Measurements from ENCODE around the gene NAALADL2.

The NAALADL2 gene

DNA sequence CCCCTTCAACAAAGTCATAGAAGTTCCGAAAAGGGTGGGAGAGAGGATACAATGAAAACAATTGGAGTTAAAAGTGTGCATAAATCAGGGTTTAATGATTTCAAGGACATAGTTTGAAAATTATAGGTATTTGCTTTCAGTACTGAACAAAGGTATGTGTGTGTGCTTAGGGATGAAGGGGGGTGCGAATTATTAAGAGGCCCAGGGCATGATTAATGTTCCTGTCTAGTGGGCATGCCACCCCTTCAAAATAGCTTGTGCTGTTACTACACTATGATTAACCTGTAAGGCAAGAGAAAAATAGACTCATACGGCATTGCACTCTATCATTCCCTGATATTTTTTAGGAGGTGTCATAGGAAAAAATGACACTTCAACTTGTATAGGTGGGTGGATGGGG is 731.6 kb downstream of the NAALADL2 start:
- Histone ChIP-seq H3K79me2 (ENCODE audit: insufficient read depth, low read length) (no peaks in the 10 kb centered on the region), H3K4me2 (ENCODE audit: low read depth, low read length, poor library complexity, severe bottlenecking) (no peak overlapping the region), H3K36me3 (ENCODE audit: low read length) (no peaks in the 10 kb centered on the region), H2AFZ (ENCODE audit: low read depth, low read length, severe bottlenecking) (no peak overlapping the region), H3F3A (ENCODE audit: insufficient read depth) (no peaks in the 10 kb centered on the region), H3K4me3 (ENCODE audit: insufficient read depth, low read length, poor library complexity, severe bottlenecking) (no peak overlapping the region), H3K27ac (ENCODE audit: low read depth, low read length) (no peak overlapping the region), H4K20me1 (ENCODE audit: low read depth, low read length) (no peaks in the 10 kb centered on the region), H3K9me2 (replicated peaks; ENCODE audit: insufficient read depth, low read length) (no peaks in the 10 kb centered on the region), H3K27me3 (ENCODE audit: low read length) (no peaks in the 10 kb centered on the region), H3K9me3 (ENCODE audit: insufficient read depth, low read length) (no peaks in the 10 kb centered on the region), H3K9ac (ENCODE audit: low read length) (no peak overlapping the region)
- TF ChIP-seq, protein P1, sequence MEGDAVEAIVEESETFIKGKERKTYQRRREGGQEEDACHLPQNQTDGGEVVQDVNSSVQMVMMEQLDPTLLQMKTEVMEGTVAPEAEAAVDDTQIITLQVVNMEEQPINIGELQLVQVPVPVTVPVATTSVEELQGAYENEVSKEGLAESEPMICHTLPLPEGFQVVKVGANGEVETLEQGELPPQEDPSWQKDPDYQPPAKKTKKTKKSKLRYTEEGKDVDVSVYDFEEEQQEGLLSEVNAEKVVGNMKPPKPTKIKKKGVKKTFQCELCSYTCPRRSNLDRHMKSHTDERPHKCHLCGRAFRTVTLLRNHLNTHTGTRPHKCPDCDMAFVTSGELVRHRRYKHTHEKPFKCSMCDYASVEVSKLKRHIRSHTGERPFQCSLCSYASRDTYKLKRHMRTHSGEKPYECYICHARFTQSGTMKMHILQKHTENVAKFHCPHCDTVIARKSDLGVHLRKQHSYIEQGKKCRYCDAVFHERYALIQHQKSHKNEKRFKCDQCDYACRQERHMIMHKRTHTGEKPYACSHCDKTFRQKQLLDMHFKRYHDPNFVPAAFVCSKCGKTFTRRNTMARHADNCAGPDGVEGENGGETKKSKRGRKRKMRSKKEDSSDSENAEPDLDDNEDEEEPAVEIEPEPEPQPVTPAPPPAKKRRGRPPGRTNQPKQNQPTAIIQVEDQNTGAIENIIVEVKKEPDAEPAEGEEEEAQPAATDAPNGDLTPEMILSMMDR (IDR thresholded peaks at IDR 0.05; ENCODE audit: insufficient read depth, low read length, poor library complexity, severe bottlenecking) = no peak
- no peak for TF ChIP-seq EZH2phosphoT487 (conservative IDR thresholded peaks at IDR 0.05; ENCODE audit: low read length)

DNA sequence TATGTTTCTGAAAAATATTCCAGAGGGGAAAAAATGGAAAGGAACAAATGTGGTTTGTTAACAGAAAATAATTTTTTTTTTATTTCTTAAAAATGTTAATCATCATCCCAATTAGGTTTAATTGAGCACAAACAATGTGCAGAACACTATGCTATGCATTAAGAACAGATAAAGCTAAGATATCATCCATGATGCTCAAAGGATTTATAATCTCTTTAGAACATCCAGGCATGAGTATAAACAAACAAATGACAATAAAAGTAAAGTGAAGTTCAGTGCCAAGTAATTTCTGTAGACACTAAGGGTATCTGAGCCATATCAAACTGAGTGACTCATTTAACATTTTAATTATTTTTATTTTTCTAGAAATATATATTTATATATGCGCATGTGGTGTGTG is 732.2 kb downstream of the NAALADL2 start:
- H3K27ac ChIP-seq (ENCODE audit: low read depth, low read length) = no peak overlapping the region
- no peaks in the 10 kb centered on the region for H3K79me2 ChIP-seq (ENCODE audit: insufficient read depth, low read length)
- H4K20me1 ChIP-seq (ENCODE audit: low read depth, low read length) = no peaks in the 10 kb centered on the region
- no peaks in the 10 kb centered on the region for H3K36me3 ChIP-seq (ENCODE audit: low read length)
- no peak overlapping the region for H3K4me3 ChIP-seq (ENCODE audit: insufficient read depth, low read length, poor library complexity, severe bottlenecking)
- H3K9ac ChIP-seq (ENCODE audit: low read length) = no peak overlapping the region
- no peaks in the 10 kb centered on the region for H3F3A ChIP-seq (ENCODE audit: insufficient read depth)
- no peaks in the 10 kb centered on the region for H3K27me3 ChIP-seq (ENCODE audit: low read length)
- H3K4me2 ChIP-seq (ENCODE audit: low read depth, low read length, poor library complexity, severe bottlenecking) = no peak overlapping the region
- H3K9me2 ChIP-seq (replicated peaks; ENCODE audit: insufficient read depth, low read length) = no peaks in the 10 kb centered on the region
- no peak for TF ChIP-seq EZH2phosphoT487 (conservative IDR thresholded peaks at IDR 0.05; ENCODE audit: low read length)
- TF ChIP-seq, protein P1 (IDR thresholded peaks at IDR 0.05; ENCODE audit: insufficient read depth, low read length, poor library complexity, severe bottlenecking) = no peak
- no peaks in the 10 kb centered on the region for H3K9me3 ChIP-seq (ENCODE audit: insufficient read depth, low read length)
- H2AFZ ChIP-seq (ENCODE audit: low read depth, low read length, severe bottlenecking) = no peak overlapping the region

DNA sequence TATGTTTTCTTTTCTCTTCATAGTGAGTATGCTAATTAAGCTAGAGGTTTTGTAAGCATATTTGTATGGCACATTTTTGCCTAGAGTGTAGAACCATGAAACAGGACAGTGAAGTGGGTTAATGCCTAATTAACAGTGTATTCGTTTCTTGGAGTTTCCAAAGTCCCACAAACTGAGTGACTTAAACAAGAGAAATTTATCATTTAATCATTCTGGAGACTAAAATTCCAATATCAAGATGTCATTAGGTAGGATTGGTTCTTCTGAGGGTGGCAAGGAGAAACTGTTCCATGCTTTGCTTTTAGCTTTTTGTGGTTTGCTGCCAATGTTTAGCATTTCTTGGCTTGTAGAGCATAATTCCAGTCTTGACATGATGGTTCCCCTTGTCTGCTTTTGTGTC is 734.2 kb downstream of the NAALADL2 start:
- TF ChIP-seq, protein P1 (IDR thresholded peaks at IDR 0.05; ENCODE audit: insufficient read depth, low read length, poor library complexity, severe bottlenecking) = no peak
- no peak for TF ChIP-seq EZH2phosphoT487 (conservative IDR thresholded peaks at IDR 0.05; ENCODE audit: low read length)
- Histone ChIP-seq H3K4me2 (ENCODE audit: low read depth, low read length, poor library complexity, severe bottlenecking) (no peak overlapping the region), H3K36me3 (ENCODE audit: low read length) (no peaks in the 10 kb centered on the region), H3K79me2 (ENCODE audit: insufficient read depth, low read length) (no peaks in the 10 kb centered on the region), H3K9me3 (ENCODE audit: insufficient read depth, low read length) (no peaks in the 10 kb centered on the region), H3K4me3 (ENCODE audit: insufficient read depth, low read length, poor library complexity, severe bottlenecking) (no peak overlapping the region), H4K20me1 (ENCODE audit: low read depth, low read length) (no peaks in the 10 kb centered on the region), H3F3A (ENCODE audit: insufficient read depth) (no peaks in the 10 kb centered on the region), H3K27ac (ENCODE audit: low read depth, low read length) (no peak overlapping the region), H3K9me2 (replicated peaks; ENCODE audit: insufficient read depth, low read length) (no peaks in the 10 kb centered on the region), H2AFZ (ENCODE audit: low read depth, low read length, severe bottlenecking) (no peak overlapping the region), H3K9ac (ENCODE audit: low read length) (no peak overlapping the region), H3K27me3 (ENCODE audit: low read length) (no peaks in the 10 kb centered on the region)
